Epidermal melanocyte (primary cell): ENCODE results near the gene LMF1.
"Not testable (repeated sequence)": the region's sequence is repeated elsewhere in the genome, so short reads cannot be mapped to it uniquely, and the experiment has no call there.

Experiments used
- DNase-seq: peaks from one replicate; pipeline ENCODE4 v3.0.0; 2011; ENCODE audit warnings: low spot score; ENCODE audit not compliant: insufficient read length

Gene LMF1

GRCh38 chr16:971582-971905 lies 760 bp upstream of the LMF1 start:
- DNase-seq, result no peak

GRCh38 chr16:970386-970765 lies 408 bp downstream of the LMF1 start:
- no peak for DNase-seq

- DNase-seq, result no peak
These were observed 1.0 kb downstream of the LMF1 start for GRCh38 chr16:969508-970385.

GRCh38 chr16:968620-969019 lies 2.2 kb downstream of the LMF1 start:
- DNase-seq, result no peak

GRCh38 chr16:967546-968295 lies 3.1 kb downstream of the LMF1 start:
- DNase-seq, result no peak

- no peak for DNase-seq
These were observed 3.7 kb downstream of the LMF1 start for GRCh38 chr16:967077-967541.

- DNase-seq, result no peak
These were observed 4.3 kb downstream of the LMF1 start for GRCh38 chr16:966505-966904.

- no peak for DNase-seq
These were observed 4.7 kb downstream of the LMF1 start for GRCh38 chr16:966035-966434.

- DNase-seq, result no peak
These were observed 5.3 kb downstream of the LMF1 start for GRCh38 chr16:965487-965886.

GRCh38 chr16:965036-965395 lies 5.8 kb downstream of the LMF1 start:
- DNase-seq, result no peak

GRCh38 chr16:964356-965035 lies 6.3 kb downstream of the LMF1 start:
- DNase-seq, result no peak

- no peak for DNase-seq
These were observed 6.9 kb downstream of the LMF1 start for GRCh38 chr16:963913-964312.

- DNase-seq, result no peak
These were observed 7.6 kb downstream of the LMF1 start for GRCh38 chr16:962901-963814.

GRCh38 chr16:962366-962765 lies 8.4 kb downstream of the LMF1 start:
- no peak for DNase-seq

- no peak for DNase-seq
These were observed 11.3 kb downstream of the LMF1 start for GRCh38 chr16:959232-960040.

GRCh38 chr16:955766-956165 lies 15.0 kb downstream of the LMF1 start:
- not testable (repeated sequence) for DNase-seq

- DNase-seq, result not testable (repeated sequence)
These were observed 17.0 kb downstream of the LMF1 start for GRCh38 chr16:953818-954217.

GRCh38 chr16:952321-952720 lies 18.5 kb downstream of the LMF1 start:
- DNase-seq, result no peak

- no peak for DNase-seq
These were observed 19.0 kb downstream of the LMF1 start for GRCh38 chr16:951660-952301.
